Activated CD8-positive, alpha-beta memory T cell treated with anti-CD3 and anti-CD28 coated beads for 4 hours (primary cell): ENCODE measurements around the gene WDR17.

Experiments
- DNase-seq, 2 donors: peaks; one replicate each; pipeline ENCODE4 v3.0.0-alpha.2; 2020; ENCODE audit warnings: low read depth in 2 of 2

WDR17 gene

DNA sequence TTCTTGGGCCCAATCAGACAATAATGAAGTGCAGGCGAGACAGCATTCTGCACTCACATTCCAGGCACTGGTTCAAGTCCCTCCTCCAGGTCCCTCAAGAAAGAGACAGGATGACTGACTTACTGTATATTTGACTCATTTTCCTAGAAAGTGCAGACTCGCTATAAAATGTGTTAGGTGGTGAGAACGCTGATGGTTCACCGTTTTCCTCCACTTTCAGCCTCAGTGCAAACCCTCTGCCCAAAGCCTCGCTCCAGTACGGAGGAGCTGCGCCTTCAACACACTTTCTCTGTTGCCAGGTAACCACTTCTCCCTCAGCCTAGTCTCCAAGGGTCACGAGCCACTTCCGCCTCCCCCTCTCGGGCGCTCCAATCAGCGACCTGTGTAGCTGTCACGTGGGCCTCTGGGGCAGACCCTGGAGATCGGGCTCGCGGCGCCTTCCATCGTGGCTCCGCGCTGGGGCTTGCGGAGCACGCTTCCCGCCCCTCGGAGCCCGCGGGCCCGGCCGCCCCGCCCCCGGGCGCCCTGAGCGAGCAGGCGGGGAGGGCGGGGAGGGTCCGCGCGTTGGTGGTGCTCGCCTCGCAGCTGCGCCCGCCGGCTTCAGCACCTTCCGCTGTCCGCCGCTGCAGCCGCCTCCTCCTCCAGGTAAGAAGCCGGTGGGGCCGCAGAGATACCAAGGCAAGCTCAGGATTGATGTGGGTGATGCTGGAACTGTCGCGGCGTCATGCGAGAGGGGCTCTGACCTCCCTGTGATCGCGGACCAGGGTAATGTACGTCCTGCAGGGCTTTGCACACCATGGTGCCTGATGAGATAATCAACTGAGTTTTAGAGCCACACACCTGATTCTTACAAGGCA, at the start of gene WDR17:
Gene WDR17, plus strand, starts transcription at position 407 of the 857 bp plus-strand sequence. CDS start 45,740 bp downstream, outside the sequence.
- DNase-seq = peak; percentile 39 to 53

DNA sequence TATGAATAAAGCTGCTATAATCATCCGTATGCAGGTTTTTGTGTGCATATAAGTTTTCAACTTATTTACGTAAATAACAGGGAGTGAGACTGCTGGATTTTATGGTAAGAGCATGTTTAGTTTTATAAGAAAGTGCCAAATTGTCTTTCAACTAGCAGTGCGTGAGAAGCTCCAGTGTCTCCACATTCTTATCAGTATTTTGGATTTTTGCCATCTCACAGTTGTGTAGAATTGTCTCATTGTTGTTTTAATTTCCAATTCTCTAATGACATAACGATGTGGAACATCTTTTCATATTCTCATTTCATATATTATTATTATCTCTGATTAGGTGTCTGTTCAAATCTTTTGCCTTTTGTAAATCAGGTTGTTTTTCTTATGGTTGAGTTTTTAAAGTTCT, 49.0 kb upstream of the WDR17 start:
- no peak for DNase-seq

DNA sequence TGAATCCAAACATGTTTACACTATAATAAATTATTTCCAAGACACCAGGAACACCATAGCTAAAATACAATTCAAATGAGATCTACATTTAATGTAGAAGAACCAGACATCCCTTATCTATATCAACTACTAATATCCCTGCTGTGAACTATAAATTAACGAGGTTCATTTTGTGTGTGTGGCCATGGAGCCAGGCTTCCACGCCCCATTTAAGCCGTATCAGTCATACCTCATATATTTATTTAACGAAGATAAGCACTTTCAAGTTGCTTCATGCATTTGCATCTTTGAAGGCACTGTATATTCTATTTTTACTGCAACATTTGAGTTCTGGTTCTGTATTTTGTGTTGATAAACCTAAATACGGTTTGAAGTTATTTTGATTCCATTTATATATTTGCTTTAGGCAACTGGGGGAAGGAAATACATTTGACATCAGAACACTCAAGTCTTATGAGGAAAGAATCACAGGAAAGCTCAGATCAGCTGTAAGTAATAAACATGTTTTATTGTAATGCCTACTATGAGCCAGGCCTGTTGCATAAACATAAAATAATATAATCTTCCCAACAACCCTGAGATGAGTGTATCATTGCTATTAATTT, 45.1 kb upstream of the WDR17 start:
- no peak for DNase-seq

DNA sequence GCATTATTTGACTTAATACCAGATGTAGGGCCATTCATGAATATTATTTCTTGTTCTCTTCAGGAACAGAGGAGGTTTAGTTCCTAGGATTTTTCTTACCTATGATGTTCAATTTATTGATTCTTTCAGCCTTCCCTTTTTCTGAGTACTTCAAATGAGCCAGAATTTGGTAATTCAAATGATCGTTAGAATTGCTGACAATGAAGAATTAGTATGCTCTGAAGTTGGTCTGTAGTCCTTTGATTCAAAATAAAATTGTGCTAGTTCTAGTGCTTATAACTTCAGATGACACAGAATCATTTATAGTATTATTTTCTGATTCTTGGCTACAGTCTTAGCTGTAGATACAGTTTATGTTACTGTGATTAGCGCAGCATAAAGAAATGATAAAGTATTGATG, 35.2 kb upstream of the WDR17 start:
- no peak for DNase-seq

DNA sequence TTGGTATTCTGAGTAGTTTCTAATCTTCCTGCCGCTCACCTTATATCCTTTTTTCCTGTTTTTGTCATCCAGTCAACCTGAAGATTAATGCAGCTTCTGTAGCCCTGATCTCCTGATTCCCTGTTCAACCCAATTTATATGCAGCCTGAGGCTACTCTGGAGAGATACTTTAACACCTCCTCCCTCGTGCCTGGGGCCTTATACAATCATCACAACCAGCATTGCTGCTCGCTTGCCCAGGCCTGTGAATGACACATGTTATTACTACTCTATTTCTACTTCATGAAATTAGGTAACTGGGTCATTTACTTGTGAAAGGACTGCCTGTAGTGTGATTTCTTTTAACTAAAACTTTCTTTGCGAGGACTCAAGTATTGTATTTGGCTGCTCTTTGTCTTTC, 33.7 kb upstream of the WDR17 start:
- DNase-seq = no peak

DNA sequence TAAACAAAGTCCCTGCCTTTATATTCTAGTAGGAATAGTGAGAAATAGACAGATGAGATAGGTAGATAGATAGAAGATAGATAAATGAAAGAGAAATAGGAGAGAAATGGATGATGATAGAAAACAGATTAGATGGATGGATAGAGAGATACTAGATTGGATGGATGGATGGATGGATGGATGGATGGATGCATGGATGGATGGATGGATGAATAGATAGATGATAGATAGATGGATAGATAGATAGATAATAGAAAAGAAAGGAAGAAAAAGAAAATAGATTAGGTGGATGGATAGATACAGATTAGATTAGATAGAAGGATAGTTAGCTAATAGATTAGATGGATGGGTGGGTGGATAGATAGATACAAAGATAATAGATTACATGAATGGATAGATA, 33.2 kb upstream of the WDR17 start:
- DNase-seq = no peak

DNA sequence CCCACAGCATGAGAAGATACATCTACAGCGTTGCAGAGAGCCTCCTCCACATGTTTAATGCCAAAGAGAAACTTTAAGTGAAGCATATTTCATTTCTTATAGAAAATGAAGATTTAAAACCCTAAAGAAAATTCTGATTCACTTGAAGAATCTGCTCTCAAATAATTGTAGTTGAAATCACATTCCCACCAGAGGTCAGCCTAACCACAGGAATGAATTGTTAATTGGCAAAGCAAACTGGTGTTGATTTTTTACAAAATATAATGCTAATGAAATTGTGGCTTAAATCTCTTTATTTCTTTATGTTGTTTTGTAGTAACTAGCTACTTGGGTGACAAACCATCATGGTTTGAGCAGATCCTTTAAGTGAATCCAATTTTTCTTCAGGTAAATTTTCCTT, 31.1 kb upstream of the WDR17 start:
- no peak for DNase-seq

DNA sequence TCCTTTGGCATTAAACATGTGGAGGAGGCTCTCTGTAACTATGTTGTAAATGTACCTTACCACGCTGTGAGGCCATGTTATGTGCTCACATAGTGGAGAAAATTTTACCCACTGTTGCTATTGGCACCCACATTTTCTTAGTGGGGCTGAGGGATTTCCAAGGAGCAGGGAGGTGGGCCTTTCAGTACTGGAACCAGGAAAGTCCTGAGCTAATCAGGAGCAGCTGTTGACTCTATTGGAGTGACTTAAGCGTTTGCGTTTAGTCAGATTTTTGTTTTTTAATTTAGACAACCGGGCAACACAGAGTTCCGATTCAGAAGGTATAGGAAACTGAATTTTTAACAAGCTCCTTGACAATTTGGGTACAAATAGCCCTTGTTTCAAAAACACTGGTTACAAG, 30.7 kb upstream of the WDR17 start:
- DNase-seq = no peak

DNA sequence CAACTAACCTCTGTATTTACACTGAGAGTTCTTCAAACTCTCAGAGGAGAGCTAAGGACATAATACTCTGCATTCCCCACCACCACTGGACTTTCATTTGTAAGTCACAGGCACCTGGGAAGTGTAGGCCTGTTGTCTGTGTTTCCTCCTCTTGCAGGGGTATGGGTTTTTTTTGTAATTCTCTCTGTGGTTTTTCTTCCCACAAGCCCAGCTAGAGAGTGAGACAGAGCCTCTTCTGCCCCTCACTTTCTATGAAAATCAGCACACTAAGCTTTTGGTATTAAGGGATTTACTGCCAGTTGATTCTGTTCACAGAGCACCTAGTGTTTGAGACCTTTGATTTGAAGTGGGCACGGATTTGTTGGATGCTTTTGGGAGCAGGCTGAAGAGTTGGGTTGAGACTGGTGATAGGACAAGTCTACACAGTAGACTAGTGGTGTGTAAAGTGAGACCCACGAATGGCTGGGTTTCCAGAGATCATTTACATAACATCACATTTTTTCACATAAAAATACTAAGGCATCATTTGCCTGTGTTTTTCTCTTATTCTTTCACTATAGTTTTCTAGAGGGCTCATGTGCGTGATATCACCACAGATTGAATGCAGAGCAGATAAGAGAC, 28.9 kb upstream of the WDR17 start:
- DNase-seq = no peak

DNA sequence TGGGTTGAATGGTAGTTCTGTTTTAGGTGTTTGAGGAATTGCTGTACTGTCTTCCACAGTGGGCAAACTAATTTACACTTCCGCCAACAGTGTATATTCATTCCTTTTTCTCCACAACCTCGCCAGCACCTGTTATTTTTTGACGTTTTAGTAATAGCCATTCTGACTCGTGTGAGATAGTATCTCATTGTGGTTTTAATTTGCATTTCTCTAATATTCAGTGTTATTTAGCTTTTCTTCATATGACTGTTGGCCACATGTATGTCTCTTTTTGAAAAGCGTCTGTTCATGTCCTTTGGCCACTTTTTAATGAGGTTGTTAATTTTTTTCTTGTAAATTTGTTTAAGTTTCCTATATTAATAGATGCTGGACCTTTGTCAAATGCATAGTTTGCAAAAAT, 26.9 kb upstream of the WDR17 start:
- no peak for DNase-seq

DNA sequence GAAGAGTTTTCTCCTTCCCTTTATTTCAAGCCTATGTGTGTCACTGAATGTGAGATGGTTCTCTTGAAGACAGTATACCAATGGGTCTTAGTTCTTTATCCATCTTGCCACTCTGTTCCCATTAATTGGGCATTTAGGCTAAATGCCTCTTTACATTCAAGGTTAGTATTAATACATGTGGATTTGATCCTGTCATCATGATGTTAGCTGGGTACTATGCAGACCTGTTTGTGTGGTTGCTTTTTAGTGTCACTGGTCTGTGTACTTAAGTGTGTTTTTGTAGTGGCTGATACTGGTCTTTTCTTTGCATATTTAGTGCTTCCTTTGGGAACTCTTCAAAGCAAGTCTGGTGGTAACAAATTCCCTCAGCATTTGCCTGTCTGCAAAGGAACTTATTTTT, 23.4 kb upstream of the WDR17 start:
- DNase-seq = no peak

DNA sequence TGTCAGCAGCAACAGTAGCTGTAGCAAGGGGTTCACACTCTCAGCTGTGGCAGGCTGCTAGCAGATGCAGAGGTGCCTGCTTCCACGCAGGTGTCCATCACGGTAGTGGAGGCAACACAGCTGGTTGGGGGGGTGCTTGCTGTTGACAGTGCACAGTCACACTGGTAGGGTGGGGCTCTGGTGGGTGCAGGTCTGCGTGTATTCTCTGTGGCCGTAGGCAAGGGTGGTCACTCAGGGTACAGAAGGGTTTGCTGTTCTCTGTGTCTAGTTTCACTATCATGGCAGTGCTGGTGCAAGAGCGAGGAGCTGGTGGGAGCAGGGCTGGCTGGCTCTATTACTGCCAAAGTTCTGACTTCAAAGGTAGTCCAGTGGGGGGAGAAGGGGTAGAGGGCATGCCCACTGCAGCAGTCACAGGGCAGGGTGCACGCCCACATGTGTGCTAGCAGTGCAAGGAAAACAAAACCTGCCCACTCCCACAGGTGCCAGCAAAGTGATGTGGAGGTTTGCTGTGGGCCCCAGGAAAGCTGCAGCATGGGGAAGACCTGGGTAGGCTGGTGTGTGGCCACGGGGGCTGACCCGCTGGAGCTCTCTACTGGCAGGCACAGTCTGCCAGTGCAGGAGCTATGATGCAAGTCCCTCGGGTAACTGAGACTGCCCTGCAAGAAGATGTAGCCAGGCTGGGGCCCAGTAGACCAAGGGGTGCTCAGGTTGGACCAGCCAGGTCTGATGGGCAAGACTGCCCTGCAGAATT, 21.6 kb upstream of the WDR17 start:
- DNase-seq = no peak

DNA sequence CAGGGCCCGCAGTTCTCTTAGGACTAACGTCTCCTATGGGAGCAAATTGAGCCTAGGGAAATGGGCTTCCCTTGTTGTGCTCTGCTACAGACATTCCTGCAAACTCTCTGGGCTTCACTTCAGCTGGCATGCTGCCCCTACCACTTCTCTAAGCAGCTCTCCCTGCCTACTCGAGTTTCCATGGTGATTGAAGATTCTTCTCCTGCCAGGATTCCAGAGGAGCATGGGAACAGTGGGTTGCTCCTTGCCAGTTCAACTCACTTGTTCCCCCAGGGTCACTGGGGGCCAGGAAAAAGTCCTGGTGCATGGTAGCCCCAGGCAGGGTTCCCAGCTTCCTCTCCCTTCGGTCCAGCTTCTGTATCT, 21.1 kb upstream of the WDR17 start:
- DNase-seq = no peak

DNA sequence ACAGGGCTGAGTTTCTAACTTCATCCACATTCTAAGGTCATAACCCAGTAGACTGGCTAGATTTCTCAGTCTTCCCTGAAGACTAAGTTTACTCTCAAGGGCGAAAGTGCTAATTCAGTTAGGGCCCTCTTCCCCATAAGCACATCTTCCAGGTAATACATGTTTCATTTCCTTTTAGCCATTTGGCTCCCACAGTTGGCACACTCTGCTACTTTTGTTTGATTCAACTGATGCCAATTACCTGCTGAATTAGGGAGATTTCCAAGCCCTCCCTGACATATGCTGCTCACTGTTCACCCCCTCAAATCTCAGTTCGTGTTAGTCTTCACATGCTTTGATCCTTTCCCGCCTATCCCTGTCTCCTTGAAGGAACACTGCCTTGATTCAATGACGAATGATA, 17.0 kb upstream of the WDR17 start:
- DNase-seq = no peak

DNA sequence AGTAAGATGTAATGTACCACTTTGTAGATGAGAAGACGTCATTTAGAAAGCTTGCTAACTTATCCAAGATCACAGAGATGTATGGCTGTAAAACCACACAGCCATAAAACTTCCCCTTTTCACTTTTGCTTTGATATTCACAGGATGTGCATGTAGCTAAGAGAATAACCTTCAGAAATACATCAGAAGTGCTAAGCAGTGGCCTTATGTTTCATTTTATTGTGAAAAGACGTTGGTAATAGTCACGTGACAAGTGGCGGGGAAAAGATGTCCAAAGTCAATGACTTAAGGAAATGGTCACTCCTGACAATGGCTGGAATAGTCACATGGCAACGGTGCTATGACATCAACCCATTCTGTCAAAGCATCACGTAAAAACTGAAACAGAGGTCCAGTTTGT, 12.9 kb upstream of the WDR17 start:
- no peak for DNase-seq

DNA sequence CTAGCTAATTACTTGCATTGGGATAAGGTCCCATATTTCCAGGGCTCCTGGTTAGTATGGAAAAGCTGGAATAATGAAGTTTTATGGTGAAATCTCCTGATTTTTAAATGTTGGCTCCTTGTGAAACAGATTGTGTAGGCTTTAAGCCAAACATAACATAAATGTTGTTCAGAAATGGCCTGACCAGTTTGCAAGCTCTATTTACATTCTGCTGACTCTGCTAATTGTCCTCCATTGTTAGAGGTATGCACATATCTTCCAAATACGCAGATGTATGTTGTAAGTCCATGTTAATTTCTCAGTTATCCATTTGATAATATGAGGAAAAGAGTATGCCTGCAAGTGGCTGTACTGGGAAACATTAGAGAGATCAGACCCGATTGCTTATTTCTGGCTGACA, 11.9 kb upstream of the WDR17 start:
- no peak for DNase-seq

DNA sequence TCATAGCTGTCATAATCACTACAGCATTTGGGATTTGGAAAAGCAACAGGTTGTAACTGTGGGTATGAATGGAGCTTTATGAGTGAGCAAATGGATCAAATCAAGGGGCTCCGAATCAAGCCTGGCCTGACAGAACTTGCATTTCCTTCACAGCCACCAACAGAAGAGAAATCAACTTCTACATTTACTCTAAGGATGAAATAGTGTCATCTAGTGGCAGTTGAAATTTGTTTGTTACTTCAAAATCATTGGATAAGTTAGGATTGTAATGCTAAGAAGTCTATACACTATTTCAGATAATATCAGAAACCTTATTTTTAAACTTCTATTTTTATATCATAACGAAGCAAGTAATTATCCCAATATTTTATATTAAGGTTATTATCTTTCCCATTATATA, 10.7 kb upstream of the WDR17 start:
- no peak for DNase-seq

DNA sequence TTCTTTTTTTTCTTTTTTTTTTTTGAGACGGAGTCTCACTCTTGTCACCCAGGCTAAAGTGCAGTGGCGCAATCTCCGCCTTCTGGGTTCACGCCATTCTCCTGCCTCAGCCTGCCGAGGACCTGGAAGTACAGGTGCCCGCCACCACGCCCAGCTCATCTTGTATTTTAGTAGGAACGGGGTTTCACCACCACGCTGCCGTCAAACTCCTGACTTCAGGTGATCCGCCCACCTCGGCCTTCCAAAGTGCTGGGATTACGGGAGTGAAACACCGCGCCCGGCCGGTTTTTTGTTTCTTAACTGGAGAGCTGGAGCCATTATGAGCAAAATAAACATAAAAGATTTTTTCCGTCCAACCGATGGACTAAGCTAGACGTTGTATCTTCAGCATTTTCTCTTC, 1.9 kb upstream of the WDR17 start:
- no peak for DNase-seq

DNA sequence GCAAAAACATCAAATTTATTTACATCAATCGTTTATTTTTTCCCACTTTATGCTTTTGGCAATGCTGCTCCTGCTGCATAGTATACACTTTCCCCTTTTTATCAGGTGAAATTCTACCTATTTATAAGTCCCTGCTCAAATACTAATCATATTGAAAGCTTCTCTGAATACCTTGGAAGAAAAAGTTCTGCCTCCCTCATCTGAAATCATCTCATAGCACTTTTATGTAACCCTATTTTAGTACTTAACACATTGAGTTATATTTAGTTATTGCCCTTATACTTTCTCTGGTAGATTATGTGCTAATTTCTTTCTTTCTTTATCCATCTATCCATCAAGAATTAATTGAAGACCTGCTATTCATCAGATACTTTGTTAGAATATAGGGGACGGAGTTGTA, 1.1 kb upstream of the WDR17 start:
- DNase-seq = no peak

DNA sequence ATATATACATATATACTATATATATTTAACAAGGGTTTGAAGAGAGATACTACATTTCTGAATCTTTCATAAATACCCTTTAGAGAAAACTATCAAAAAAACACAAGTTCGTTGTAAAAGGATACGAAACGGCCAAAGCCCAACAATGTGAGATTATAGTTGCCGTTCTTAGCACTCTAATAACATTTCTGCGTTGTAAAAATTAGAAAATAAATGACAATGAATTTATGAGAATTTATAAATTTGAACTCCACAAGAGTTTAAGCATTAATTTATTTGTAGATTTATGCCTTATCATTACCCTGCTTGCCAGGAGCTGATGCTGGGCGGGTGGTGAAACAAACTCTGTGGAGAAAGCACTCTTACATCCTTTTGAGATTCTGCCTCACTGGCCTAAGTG, 1.1 kb downstream of the WDR17 start:
- DNase-seq = no peak

DNA sequence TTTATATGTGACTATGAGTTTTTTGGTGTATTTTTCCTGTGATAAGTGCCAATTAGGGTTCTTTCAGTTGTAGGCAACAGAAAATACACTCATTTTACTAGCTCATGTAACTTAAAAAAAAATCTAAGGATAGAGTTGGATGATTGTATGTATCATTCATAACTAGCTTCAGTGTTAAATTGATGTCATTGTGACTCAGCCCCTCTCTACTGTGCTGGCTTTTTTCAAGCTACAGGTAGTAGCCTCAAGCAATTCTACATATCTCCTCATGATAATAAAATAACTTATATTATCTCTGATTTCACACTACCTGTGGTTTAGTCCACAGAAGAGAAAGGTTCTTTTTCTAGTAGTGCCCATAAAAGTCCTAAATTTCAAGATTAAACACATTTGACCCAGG, 11.9 kb downstream of the WDR17 start:
- no peak for DNase-seq

DNA sequence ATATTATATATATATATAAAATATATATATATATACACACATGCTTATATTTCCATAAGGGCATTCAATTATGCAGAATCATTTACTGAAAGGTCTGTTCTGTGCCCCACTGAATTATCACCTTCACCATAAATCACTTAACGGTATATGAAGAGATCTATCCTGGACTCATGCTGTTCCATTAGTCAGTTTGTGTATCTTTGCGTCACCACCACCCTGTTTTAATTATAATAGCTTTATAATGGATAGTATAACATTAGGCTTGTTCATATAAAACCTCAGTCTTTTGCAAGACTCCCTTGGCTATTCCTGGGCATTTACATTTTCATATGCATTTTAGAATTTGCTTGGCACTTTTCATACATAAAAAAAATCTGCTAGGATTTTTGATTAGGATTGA, 19.1 kb downstream of the WDR17 start:
- no peak for DNase-seq

DNA sequence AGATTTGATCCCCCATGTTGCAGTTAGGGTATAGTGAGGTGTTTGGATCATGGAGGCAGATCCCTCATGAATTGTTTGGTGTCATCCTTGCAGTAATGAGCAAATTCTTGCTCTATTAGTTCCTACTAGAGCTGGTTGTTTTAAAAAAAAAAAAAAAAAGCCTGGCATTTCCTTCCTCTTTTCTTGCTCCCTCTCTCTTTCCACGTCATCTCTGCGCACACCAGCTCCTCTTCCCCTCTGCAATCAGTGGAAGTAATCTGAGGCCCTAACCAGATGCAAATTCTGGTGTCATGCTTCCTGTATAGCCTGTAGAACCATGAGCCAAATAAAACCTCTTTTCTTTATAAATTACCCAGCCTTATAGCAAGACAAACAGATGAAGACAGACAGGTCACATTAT, 24.5 kb downstream of the WDR17 start:
- no peak for DNase-seq
